Astrocyte (in vitro differentiated cells and primary cell): Measurements from ENCODE around the gene SSBP3.

Experiments used
- EZH2 ChIP-seq: IDR thresholded peaks from 2 replicates; pipeline ENCODE4 v1.6.1; 2012; ENCODE audit warnings: mild to moderate bottlenecking, low read length, inconsistent platforms; ENCODE audit not compliant: insufficient read depth
- TF ChIP-seq, protein P1 (sequence below): IDR thresholded peaks from 2 replicates; pipeline ENCODE4 v1.5.1; 2011; ENCODE audit warnings: low read depth, mild to moderate bottlenecking, inconsistent platforms, low read length, moderate library complexity; ENCODE audit not compliant: insufficient read depth

DNA sequence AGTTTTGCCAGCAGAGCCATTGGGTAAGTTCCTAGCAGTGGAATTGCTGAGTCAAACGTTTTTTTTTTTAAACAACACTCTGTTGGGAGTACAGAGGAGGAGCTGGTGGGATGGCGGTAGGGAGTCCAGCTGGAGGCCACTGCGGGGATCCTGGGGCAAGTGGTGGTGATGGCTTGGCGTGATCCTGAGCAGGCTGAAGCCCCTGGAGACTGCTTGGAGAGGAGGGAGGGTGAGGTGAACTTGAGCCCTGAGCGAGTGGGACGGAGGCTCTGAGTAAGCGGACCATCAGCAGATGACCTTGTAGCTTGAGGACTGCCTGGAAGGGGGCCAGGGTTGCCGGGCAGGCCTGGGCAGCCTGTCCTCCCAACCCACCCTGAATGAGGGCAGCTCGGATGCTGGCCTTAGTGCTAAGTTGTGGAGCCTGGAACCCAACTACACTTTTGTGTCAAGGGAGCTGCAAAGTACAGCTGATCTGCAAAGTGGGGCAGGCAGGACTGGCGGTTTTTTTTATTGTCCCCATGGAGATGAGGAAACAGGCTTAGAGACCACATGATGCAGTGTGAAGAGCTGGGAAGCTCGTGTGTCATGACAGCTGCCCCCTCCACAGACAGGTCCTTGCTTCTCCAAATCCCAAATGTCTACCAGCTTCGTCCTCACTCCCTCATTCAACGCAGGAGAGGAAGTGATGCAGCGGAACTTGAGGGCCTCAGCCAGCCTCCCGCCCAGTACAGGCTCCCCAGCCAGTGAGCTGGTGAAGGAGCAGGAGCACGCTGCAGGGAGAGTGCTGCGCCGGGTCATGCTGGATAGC lies 186.0 kb downstream of the SSBP3 start:
- TF ChIP-seq EZH2: no peak
- TF ChIP-seq, protein P1, sequence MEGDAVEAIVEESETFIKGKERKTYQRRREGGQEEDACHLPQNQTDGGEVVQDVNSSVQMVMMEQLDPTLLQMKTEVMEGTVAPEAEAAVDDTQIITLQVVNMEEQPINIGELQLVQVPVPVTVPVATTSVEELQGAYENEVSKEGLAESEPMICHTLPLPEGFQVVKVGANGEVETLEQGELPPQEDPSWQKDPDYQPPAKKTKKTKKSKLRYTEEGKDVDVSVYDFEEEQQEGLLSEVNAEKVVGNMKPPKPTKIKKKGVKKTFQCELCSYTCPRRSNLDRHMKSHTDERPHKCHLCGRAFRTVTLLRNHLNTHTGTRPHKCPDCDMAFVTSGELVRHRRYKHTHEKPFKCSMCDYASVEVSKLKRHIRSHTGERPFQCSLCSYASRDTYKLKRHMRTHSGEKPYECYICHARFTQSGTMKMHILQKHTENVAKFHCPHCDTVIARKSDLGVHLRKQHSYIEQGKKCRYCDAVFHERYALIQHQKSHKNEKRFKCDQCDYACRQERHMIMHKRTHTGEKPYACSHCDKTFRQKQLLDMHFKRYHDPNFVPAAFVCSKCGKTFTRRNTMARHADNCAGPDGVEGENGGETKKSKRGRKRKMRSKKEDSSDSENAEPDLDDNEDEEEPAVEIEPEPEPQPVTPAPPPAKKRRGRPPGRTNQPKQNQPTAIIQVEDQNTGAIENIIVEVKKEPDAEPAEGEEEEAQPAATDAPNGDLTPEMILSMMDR: no peak
